ENCODE results near the gene LIPC.

Gene LIPC

GRCh38 chr15:58523634-58524033 is 91.8 kb downstream of the LIPC start:
- Histone ChIP-seq H3K36me3 (no peaks in the 10 kb centered on the region), H3K9me3 (ENCODE audit: severe bottlenecking) (no peaks in the 10 kb centered on the region), H3K27me3 (ENCODE audit: insufficient read depth, low read depth, severe bottlenecking) (no peaks in the 10 kb centered on the region), H3K27ac (no peak overlapping the region), H3K4me3 (ENCODE audit: low read depth, low read length) (no peak overlapping the region)
- DNase-seq, result no peak
- TF ChIP-seq, protein P1, sequence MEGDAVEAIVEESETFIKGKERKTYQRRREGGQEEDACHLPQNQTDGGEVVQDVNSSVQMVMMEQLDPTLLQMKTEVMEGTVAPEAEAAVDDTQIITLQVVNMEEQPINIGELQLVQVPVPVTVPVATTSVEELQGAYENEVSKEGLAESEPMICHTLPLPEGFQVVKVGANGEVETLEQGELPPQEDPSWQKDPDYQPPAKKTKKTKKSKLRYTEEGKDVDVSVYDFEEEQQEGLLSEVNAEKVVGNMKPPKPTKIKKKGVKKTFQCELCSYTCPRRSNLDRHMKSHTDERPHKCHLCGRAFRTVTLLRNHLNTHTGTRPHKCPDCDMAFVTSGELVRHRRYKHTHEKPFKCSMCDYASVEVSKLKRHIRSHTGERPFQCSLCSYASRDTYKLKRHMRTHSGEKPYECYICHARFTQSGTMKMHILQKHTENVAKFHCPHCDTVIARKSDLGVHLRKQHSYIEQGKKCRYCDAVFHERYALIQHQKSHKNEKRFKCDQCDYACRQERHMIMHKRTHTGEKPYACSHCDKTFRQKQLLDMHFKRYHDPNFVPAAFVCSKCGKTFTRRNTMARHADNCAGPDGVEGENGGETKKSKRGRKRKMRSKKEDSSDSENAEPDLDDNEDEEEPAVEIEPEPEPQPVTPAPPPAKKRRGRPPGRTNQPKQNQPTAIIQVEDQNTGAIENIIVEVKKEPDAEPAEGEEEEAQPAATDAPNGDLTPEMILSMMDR (IDR thresholded peaks at IDR 0.05; ENCODE audit: low read depth, low read length), result no peak

DNA sequence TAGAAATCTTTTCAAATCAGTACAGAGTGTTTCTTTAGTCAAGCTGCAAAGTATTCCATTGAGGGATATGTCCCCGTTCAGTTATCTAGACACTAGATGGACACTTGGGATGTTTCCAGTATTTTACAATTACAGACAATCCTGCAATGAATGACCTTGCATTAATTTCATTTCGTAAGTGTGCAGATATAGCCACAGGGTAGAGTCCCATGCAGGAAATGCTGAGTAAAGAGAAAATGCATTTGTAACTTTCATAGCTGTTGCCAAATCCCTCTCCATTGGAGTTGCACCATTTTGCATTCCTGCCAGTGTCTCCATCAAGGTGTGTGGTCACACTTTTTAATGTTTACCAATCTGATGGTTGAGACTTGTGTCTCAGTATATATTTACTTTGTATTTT is 92.5 kb downstream of the LIPC start:
- Histone ChIP-seq H3K27me3 (ENCODE audit: insufficient read depth, low read depth, severe bottlenecking) (no peaks in the 10 kb centered on the region), H3K27ac (no peak overlapping the region), H3K36me3 (no peaks in the 10 kb centered on the region), H3K4me3 (ENCODE audit: low read depth, low read length) (no peak overlapping the region), H3K9me3 (ENCODE audit: severe bottlenecking) (no peaks in the 10 kb centered on the region)
- TF ChIP-seq, protein P1 (IDR thresholded peaks at IDR 0.05; ENCODE audit: low read depth, low read length), result no peak
- DNase-seq, result no peak

- Histone ChIP-seq H3K4me3 (ENCODE audit: low read depth, low read length) (no peak overlapping the region), H3K27me3 (ENCODE audit: insufficient read depth, low read depth, severe bottlenecking) (no peaks in the 10 kb centered on the region), H3K27ac (no peak overlapping the region), H3K9me3 (ENCODE audit: severe bottlenecking) (peaks cover 4% of the 10 kb centered on the region), H3K36me3 (no peaks in the 10 kb centered on the region)
- DNase-seq, result no peak
- TF ChIP-seq, protein P1 (IDR thresholded peaks at IDR 0.05; ENCODE audit: low read depth, low read length), result no peak
These were observed 94.2 kb downstream of the LIPC start for GRCh38 chr15:58525991-58526421.

DNA sequence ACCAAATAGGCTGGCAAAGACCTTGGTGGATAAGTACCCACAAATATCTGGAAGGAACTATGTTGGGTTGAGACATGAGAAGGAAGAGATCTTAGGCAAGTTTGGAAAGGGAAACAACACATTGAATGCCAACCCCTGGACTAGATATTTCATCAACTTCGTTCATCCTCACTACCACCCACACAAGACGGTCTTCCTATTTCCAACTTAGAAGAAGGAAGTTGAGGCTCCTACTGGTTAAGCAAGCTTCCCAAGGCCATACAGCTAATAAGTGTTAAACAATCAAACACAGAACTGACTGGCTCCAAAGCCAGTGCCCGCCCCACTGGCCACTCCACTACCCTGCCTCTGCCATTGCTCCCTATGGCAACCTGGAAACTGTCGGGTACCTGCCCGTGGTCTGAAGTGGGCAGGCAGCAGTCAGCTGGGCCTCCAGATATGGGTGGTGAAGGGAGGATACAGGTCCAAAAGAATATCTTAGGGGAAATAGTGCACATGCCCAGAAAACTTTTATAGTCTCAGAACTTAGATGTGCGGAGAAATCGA is 94.9 kb downstream of the LIPC start:
- H3K27ac ChIP-seq, result no peak overlapping the region
- H3K9me3 ChIP-seq (ENCODE audit: severe bottlenecking), result peaks cover 4% of the 10 kb centered on the region
- TF ChIP-seq, protein P1 (IDR thresholded peaks at IDR 0.05; ENCODE audit: low read depth, low read length), result no peak
- H3K36me3 ChIP-seq, result no peaks in the 10 kb centered on the region
- H3K27me3 ChIP-seq (ENCODE audit: insufficient read depth, low read depth, severe bottlenecking), result no peaks in the 10 kb centered on the region
- no peak for DNase-seq
- no peak overlapping the region for H3K4me3 ChIP-seq (ENCODE audit: low read depth, low read length)

DNA sequence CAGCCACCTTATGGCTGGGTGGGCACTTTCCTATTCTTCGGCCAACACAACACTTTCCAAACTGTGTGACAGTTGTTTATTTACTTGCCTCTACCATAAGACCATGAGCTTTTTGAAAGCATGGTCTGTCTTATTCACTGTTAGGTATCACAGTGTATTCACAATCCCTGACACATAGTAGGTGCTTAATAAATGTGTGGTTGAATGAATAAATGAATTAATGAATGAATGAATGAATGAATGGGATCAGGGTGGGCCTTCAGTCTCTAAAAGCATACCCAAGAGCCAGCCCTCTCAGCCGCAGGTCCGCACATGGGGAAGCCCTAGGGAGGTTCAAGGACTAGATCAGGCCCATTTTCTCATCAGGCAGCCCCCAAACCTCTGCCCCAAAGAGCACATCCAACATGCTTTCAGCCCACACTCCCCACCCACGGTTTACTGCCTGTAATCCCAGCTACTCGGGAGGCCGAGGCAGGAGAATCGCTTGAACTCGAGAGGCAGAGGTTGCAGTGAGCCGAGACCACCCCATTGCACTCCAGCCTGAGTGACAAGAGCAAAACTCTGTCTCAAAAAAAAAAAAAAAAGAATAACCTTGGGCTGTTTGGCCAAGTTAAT is 95.9 kb downstream of the LIPC start:
- Histone ChIP-seq H3K9me3 (ENCODE audit: severe bottlenecking) (peaks cover 4% of the 10 kb centered on the region), H3K36me3 (no peaks in the 10 kb centered on the region), H3K27me3 (ENCODE audit: insufficient read depth, low read depth, severe bottlenecking) (no peaks in the 10 kb centered on the region), H3K27ac (no peak overlapping the region), H3K4me3 (ENCODE audit: low read depth, low read length) (no peak overlapping the region)
- DNase-seq, result no peak
- TF ChIP-seq, protein P1 (IDR thresholded peaks at IDR 0.05; ENCODE audit: low read depth, low read length), result no peak

All from WERI-Rb-1 (cell line).